Left lung (tissue), 10 donors: Measurements from ENCODE around the gene BMI1. TPM values are rescaled to one million over a fixed set of nuclear protein-coding genes. Genes with fewer than 3 reads are reported as not detected.
A peak's percentile ranks its signal among the peaks of the same experiment; 100 is the strongest.

Experiments used
- ATAC-seq: fragments of 200-7000 bp; cut with Tn5 transposase; one replicate; pipeline ENCODE4 v1.9.1; 2020; ENCODE audit warnings: moderate library complexity
- DNase-seq, 4 donors: peaks; one replicate each; pipeline ENCODE4 v3.0.0-alpha.2; 2013 to 2020
- H3K27ac ChIP-seq, 2 donors: fragments of 200-600 bp; sonication (generic) in 1 of 2; one replicate each; pipeline versions ENCODE4 v1.5.0 to v1.8.0; 2020 to 2021
- H3K27me3 ChIP-seq, 2 donors: fragments of 200-600 bp; sonication (generic) in 1 of 2; one replicate each; pipeline versions ENCODE4 v1.5.0 to v1.8.0; 2020 to 2021
- H3K36me3 ChIP-seq, 2 donors: fragments of 200-600 bp; sonication (generic) in 1 of 2; one replicate each; pipeline versions ENCODE4 v1.5.0 to v1.8.0; 2020 to 2021
- H3K4me1 ChIP-seq, 2 donors: fragments of 200-600 bp; one replicate each; pipeline ENCODE4 v1.8.0; 2021
- H3K4me3 ChIP-seq, 2 donors: fragments of 200-600 bp; sonication (generic) in 1 of 2; one replicate each; pipeline versions ENCODE4 v1.5.0 to v1.8.0; 2020 to 2021; ENCODE audit warnings: mild to moderate bottlenecking in 1 of 2
- H3K9me3 ChIP-seq, 2 donors: fragments of 200-600 bp; sonication (generic) in 1 of 2; one replicate each; pipeline versions ENCODE4 v1.5.0 to v1.8.0; 2020 to 2021
- intact Hi-C, 2 donors: fragments of 100-400 bp; cut with DNase I; formaldehyde crosslinking; loops; one replicate each; pipeline versions ENCODE4 v1.11.2 to v1.14.2; 2022
- polyA plus RNA-seq, 6 donors: library from polyadenylated mRNA; unstranded; fragments of 120-200 nt; gene quantifications; one replicate each; pipeline ENCODE4 v1.2.1, GENCODE V29; 2013; ENCODE audit not compliant: insufficient read length in 6 of 6
- total RNA-seq, 2 donors: library from RNA; stranded (reverse); fragmentation: NEBNext Ultra II Directional; extraction: Animal tissue kit (Norgen Biotek cat#: 25700); gene quantifications; one replicate each; pipeline ENCODE4 v1.2.1, GENCODE V29; 2021
- TF ChIP-seq, protein P1 (sequence below), 2 donors: fragments of 200-600 bp; sonication (generic) in 1 of 2; IDR thresholded peaks; one replicate each; pipeline versions ENCODE4 v1.5.0 to v1.8.0; 2021; ENCODE audit warnings: antibody characterized with exemption in 2 of 2
- donor health status: DM: no; HTN: yes; CAD: no.
- donor health status: DM: no; HTN: no; CAD: no.

The BMI1 gene
- total and polyA plus RNA-seq, 8 donors: 42.3 to 112 (median 94.1) TPM

DNA sequence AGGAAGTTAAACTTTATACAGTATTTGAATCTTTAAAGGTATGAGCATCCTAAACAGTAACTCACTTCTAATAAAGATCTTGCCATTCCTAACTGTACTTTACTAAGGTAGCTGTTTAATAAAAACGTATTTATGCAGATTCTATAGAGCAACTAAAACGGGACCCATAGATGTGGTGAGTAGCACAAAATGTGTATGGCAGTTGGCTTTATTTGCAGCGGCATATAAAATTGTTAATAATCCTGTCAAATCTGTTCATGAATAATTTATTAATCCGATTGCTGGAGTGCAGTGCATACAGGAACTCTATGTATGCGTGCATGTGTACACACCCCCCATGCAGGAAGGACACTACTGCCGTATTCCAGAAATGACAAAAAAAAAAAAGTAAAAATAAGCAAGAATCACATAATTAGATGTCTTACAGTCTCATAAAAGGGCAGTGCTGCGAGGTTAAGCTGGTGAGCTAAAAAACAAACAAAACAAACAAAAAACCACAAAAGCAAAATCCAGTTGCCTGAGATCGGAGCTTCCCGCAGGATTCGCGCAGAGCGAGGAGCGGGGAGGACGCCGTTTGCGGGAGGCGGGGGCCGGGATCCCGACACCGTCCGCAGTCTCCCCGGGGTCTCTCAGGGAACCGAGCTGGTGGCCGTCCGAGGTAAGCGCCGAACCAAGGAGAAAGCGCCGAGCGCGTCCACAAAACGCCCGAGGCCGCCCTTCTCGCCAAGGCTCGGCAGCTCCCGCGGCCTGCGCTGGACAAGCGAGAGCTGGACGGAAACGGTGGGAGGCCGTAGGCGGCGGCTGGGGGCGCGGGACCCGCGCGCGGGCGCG, 5.2 kb upstream of the BMI1 start:
- Histone ChIP-seq H3K4me1 (peaks cover 12 to 38% of the 10 kb centered on the region in 2 donors), H3K27me3 (no peaks in the 10 kb centered on the region), H3K9me3 (no peaks in the 10 kb centered on the region), H3K36me3 (no peaks in the 10 kb centered on the region), H3K27ac (peak overlapping the region; percentile 96), H3K4me3 (peak overlapping the region; percentile 68 to 79)
- ATAC-seq (peak; percentile 7), DNase-seq (no peak)
- intact Hi-C loops: no loop called here
- TF ChIP-seq, protein P1, sequence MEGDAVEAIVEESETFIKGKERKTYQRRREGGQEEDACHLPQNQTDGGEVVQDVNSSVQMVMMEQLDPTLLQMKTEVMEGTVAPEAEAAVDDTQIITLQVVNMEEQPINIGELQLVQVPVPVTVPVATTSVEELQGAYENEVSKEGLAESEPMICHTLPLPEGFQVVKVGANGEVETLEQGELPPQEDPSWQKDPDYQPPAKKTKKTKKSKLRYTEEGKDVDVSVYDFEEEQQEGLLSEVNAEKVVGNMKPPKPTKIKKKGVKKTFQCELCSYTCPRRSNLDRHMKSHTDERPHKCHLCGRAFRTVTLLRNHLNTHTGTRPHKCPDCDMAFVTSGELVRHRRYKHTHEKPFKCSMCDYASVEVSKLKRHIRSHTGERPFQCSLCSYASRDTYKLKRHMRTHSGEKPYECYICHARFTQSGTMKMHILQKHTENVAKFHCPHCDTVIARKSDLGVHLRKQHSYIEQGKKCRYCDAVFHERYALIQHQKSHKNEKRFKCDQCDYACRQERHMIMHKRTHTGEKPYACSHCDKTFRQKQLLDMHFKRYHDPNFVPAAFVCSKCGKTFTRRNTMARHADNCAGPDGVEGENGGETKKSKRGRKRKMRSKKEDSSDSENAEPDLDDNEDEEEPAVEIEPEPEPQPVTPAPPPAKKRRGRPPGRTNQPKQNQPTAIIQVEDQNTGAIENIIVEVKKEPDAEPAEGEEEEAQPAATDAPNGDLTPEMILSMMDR (IDR thresholded peaks at IDR 0.05): no peak

DNA sequence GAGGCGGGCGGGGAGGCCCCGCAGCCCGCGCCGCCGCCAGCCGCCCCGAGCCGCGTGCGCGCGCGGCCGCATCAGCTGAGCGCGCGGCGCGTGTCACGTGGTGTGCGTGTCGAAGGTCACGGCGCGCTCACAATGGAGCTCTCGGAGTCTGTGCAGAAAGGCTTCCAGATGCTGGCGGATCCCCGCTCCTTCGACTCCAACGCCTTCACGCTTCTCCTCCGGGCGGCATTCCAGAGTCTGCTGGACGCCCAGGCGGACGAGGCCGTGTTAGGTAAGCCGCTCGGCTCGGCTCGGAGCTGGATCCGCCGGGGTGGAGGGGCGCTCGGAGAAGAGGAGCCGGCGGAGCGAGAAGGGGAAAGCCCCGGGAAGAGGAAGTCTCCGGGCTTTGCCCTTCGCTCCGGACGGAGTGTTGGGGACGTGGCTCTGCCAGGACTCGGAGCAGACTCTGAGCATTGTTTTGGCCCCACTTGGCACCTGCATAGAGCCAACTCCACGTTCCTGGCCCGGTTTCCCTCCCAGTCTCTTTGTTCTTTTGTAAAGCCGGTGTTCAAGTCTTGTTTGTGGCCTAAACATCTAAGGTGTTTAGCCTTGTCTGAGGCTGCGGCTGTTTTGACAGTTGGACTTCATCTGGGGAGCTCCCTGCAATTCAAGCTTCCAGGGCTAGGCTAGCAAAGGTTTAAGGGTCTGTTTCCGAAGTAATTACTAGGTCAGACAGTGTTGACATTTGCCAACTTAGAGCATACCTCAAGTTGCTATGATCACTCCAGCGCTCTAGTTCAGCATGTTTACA, 4.4 kb upstream of the BMI1 start, which contains the start of gene COMMD3:
TSS of gene COMMD3 (plus strand) at position 103 of the 790 bp plus-strand sequence. CDS start at position 133, 30 bp downstream.
- peak within 1 kb of the TSS; percentile 68 to 79 for H3K4me3 ChIP-seq
- TF ChIP-seq, protein P1 (IDR thresholded peaks at IDR 0.05): no peak

DNA sequence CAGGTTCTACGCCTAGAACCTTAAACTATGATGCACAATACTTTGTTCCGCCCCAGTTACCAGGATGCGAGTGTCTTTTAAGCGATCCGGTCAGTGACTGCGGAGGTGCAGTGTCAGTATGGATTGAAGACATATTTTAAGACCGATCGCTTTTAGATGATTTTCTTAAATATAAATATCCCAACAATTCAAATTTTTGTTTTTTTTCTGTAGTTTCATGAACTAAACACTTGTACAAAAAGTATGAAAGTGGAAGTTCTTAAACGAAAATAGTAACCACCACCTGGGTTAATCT, 3.9 kb upstream of the BMI1 start:
- no peak for DNase-seq
- Histone ChIP-seq H3K4me1 (peaks cover 12 to 38% of the 10 kb centered on the region in 2 donors), H3K36me3 (no peaks in the 10 kb centered on the region), H3K4me3 (peak overlapping the region; percentile 68 to 79), H3K9me3 (no peaks in the 10 kb centered on the region), H3K27me3 (peaks cover 1 to 6% of the 10 kb centered on the region in 2 donors), H3K27ac (peak overlapping the region; percentile 96)
- TF ChIP-seq, protein P1 (IDR thresholded peaks at IDR 0.05): no peak
- intact Hi-C loops: no loop called here
- ATAC-seq: no peak

More for the DNA sequence above, 4.4 kb upstream of the BMI1 start, which contains the start of gene COMMD3:
- DNase-seq (peak; percentile 90 to 94 (median 93)), ATAC-seq (peak; percentile 89)
- H3K36me3 ChIP-seq: no peaks in the 10 kb centered on the region
- peaks cover 0 to 4% of the 10 kb centered on the region in 2 donors for H3K27me3 ChIP-seq
- peak within 1 kb of the TSS; percentile 96 for H3K27ac ChIP-seq
- intact Hi-C loops: no loop called here
- peaks cover 12 to 38% of the 10 kb centered on the region in 2 donors for H3K4me1 ChIP-seq
- H3K9me3 ChIP-seq: no peaks in the 10 kb centered on the region

DNA sequence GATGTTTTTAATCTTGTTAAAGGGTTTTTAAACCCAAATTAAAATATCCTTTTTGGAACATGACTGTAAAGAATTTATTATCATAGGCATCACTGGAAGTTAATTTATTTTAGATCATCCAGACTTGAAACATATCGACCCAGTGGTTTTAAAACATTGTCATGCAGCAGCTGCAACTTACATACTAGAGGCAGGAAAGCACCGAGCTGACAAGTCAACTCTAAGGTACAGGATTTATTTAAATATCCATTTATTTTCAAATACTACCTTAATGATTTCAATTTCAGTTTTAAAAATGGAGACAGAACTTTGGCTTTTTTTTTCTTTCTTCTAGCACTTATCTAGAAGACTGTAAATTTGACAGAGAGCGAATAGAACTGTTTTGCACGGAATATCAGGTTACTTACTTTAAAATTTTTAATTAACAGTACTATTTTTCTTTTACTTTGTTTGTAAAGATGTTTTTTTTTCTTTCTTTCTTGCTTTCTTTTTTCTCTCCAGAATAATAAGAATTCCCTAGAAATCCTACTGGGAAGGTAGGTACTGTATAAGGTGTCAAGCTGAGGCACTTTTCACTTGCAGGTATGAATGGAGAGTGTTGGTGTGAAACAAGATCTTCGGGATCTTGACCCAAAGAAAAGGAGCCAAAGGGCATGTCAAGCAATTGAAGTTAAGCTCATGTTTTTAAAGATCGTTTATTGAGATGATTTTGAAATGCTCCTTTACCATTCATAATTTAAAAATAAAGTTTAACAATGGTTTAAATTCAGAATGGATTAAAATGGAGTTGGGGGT, 2.9 kb upstream of the BMI1 start:
- Histone ChIP-seq H3K27me3 (peaks cover 8 to 15% of the 10 kb centered on the region in 2 donors), H3K36me3 (no peaks in the 10 kb centered on the region), H3K9me3 (no peaks in the 10 kb centered on the region), H3K4me3 (peak overlapping the region in 1 of 2 donors; percentile 79), H3K27ac (no peak overlapping the region), H3K4me1 (peaks cover 19 to 48% of the 10 kb centered on the region in 2 donors)
- intact Hi-C loops: no loop called here
- ATAC-seq: no peak
- DNase-seq: no peak
- TF ChIP-seq, protein P1 (IDR thresholded peaks at IDR 0.05): no peak
